Tongue (tissue), 2 donors: ENCODE results near the gene MMP25. TPM values are rescaled to one million over a fixed set of nuclear protein-coding genes. Genes with fewer than 3 reads are reported as not detected.

Experiments used
- DNase-seq: peaks from one replicate; pipeline ENCODE4 v3.0.0-alpha.2; 2015
- total RNA-seq: library from RNA; depleted of rRNA; stranded (reverse); fragments of >200 nt; gene quantifications from one replicate; pipeline ENCODE4 v1.2.3, GENCODE V29; 2014

The MMP25 gene
- total RNA-seq, 1 donor from 2014 or later: 0.41 TPM

DNA sequence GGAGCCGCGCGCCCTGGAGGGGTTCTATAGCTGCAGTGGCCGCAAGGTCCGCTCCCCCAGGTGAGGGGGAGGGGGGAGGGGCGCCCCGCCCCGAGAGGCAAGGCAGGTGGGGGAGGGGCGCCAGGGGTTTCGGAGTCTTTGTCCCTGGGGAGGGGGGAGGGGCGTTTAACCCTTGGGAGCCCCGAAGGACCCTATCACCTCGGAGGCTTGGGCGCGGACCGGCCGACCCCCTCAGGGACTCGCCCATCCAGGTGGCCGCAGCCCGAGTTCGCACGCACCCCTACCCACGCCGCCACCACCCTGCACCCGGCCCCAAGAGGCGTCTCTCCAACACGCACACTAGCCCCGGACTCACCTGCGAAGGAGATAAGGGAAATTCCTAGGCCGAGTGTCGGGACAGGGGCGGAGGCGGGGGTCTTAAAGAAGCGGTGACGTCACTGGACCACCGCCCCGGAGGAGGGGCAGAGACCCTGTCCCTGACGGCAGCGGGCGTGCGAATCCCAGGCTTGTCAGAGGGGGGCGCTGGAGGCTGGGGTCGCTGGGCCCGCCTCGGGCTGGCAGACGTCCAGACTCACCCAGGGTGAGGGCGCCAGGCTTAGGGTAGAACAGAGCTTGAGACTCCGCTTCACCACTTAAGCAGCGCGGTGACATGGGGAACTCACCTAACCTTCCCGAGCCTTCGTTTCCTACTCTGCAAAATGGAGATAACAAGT is 28.4 kb upstream of the MMP25 start, which contains the start of gene CLDN6:
CLDN6 (minus strand) TSS at position 390 of the 713 bp plus-strand sequence. CDS start 2,162 bp downstream, outside the sequence.
- no peak for DNase-seq

GRCh38 chr16:3019594-3020246 is 26.6 kb upstream of the MMP25 start:
- no peak for DNase-seq

GRCh38 chr16:3020247-3020603 is 26.1 kb upstream of the MMP25 start, which contains the start of gene TNFRSF12A:
TNFRSF12A (plus strand) TSS chr16:3020368; CDS start chr16:3020398, 30 bp downstream.
- peak; percentile 90 for DNase-seq

GRCh38 chr16:3020604-3021448 is 25.5 kb upstream of the MMP25 start:
- peak; percentile 78 for DNase-seq

DNA sequence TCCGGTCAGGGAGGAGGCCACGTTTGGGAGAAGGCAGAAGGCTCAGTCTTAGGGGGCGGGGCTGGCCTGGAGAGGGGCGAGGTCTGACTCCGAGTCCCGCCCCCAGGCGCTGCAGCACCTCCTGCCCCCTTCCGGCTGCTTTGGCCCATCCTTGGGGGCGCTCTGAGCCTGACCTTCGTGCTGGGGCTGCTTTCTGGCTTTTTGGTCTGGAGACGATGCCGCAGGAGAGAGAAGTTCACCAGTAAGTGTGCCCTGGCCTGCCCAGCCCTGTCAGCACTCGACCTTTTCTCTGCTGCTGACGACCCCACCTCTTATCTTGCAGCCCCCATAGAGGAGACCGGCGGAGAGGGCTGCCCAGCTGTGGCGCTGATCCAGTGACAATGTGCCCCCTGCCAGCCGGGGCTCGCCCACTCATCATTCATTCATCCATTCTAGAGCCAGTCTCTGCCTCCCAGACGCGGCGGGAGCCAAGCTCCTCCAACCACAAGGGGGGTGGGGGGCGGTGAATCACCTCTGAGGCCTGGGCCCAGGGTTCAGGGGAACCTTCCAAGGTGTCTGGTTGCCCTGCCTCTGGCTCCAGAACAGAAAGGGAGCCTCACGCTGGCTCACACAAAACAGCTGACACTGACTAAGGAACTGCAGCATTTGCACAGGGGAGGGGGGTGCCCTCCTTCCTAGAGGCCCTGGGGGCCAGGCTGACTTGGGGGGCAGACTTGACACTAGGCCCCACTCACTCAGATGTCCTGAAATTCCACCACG is 24.7 kb upstream of the MMP25 start:
- peak; percentile 90 for DNase-seq

GRCh38 chr16:3022208-3022683 is 24.1 kb upstream of the MMP25 start:
- peak; percentile 93 for DNase-seq

DNA sequence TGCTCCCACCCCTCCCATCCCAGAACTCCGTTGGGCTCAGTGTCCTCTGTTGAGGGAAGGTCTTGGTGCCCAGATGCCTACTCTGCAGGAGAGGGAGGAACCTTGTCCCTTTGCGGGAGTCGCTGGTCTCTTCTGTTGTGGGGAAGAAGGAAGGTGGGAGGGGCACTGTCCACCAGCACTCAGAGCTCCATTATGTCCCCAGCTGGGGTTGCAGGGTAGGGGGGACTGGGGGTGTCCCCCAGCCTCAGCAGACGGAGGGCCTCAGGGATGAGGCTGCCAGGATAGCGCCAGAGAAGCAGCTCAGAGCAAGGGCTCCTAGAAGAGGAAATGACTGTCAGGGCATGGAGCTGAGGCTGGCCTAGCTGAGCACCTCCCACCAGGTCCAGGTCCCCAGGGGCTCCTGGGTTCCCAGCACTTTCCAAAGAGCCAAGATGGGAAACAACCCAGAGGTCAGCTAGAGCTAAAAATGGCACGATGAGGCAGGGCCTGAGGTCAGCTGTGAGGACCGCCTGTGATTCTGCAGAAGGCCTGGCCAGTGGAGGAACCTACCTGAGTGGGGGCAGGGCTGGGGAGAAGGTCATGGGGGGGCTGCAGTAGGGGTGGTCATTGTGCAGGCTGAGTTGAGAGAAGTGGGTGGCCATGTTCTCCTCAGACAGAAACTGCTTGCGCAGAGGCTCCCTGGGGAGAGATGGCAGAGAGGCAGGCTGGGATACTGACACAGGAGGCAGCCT is 23.5 kb upstream of the MMP25 start:
- DNase-seq: no peak

- DNase-seq: peak; percentile 79
Measured at GRCh38 chr16:3023415-3023668, 23.0 kb upstream of the MMP25 start.

DNA sequence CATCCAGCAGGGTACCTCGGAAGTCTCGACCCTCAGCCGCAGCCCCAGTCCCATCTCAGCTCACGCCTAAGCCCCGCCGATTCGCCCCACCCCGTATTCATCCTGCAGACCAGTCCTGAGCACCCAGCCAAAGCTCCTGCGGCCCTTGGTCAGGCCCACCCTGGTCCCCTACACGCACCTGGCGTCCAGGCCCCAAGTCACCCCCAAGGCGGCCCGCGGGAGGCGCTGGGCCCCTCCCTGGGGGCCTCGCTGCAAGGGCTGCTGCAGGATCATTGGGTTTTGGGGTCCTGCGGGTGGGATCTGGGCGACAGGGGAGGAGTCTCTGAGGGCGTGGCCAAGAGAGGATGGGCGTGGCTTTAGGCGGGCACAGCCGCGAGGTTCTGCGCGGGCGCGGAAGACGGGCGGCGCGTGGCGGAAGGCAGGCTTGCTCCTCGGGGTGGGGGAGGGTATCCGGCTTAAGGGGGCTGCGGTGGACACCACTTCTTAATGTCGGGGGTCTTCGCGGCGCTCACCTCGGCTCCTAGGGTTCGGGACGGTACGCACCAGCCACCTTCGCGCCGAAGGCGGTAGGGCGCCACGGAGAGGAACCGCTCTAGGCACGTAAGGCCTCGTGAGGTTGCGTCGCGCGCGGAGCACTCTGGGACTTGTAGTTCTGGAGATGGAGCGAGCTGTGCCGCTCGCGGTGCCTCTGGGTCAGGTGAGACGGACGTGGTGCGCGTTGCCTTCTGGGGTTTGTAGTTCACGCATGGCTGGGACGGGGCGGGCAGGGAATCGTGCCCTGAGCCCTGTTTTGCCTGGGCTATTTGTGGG is 22.5 kb upstream of the MMP25 start, which contains the start of the genes HCFC1R1 and THOC6:
HCFC1R1 (minus strand) TSS at position 274 of the 810 bp plus-strand sequence; CDS start at position 273, 1 bp downstream.
THOC6 (plus strand) TSS at position 367 of the 810 bp plus-strand sequence; CDS start at position 659, 292 bp downstream.
- DNase-seq: peak; percentile 99

DNA sequence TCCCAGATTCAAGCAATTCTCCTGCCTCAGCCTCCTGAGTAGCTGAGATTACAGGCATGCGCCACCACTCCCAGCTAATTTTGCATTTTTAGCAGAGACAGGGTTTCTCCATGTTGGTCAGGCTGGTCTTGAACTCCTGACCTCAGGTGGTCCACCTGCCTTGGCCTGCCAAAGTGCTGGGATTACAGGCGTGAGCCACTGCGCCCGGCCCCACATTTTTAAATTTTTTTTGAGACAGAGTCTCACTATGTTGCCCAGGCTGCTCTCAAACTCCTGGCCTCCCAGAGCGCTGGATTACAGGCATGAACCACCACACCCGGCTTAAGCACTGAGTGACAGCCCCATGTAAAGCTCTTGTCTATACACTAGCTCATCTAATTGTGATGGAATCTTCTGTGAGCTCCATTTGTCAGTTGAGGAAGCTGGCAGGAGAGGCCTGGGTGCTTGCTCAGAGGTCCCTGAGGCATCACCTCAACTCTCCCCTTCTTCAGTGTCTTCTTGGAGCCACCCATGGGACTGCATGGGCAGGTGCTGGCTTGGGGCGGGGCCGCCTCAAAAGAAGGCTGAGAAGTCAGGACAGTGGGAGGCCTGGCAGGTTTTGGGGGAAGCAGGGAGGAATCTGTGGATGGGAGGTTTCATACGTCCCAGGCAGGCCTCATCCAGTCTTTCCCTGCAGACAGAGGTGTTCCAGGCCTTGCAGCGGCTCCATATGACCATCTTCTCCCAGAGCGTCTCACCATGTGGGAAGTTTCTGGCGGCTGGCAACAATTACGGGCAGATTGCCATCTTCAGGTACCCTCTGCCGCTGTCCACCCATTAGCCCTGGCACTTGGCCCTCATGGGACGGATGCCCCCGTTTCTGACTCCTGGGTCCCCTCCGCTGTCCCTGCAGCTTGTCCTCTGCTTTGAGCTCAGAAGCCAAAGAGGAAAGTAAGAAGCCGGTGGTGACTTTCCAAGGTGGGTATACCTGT is 21.0 kb upstream of the MMP25 start:
- DNase-seq: no peak

GRCh38 chr16:3026003-3026378 is 20.4 kb upstream of the MMP25 start:
- DNase-seq: no peak

- DNase-seq: no peak
Measured at GRCh38 chr16:3026609-3027488, 19.5 kb upstream of the MMP25 start.

- no peak for DNase-seq
Measured at GRCh38 chr16:3027489-3027795, 18.9 kb upstream of the MMP25 start.

DNA sequence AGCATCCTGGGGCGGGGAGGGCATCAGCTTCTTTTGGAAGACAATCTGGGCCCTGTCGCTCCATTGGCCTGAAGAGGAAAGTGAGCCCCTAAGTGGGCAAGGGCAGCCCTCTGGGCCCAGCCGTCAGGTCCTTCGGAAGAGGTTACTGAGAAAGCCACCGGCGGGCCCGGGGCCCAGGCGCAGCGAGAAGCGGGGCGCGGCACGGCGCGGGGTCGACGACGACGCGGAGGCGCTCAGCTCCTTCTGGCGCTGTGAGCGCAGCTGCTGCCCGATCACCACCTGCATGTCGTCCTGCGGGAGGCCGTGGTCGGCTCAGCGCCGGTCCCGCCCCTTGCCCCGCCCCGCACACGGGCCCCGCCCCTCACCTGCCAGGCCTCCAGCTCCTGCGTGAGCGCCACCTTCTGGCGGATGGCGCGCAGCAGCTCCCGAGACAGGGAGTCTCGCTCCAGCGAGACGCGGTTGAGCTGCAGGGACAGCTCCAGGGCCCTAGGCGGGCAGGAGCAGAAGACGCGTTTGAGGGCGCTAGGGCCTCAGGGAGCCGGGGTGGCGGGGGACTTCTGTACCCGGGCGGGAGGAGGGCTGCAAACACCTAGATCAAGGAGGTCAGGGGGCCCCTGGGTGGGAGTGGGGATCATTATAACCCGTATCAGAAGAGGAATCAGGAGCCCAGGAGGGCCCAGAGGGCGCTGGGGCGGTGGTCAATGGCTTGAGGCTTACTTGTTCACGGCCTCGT is 18.2 kb upstream of the MMP25 start:
- DNase-seq: peak; percentile 90

GRCh38 chr16:3028716-3029319 is 17.5 kb upstream of the MMP25 start:
- DNase-seq: no peak

DNA sequence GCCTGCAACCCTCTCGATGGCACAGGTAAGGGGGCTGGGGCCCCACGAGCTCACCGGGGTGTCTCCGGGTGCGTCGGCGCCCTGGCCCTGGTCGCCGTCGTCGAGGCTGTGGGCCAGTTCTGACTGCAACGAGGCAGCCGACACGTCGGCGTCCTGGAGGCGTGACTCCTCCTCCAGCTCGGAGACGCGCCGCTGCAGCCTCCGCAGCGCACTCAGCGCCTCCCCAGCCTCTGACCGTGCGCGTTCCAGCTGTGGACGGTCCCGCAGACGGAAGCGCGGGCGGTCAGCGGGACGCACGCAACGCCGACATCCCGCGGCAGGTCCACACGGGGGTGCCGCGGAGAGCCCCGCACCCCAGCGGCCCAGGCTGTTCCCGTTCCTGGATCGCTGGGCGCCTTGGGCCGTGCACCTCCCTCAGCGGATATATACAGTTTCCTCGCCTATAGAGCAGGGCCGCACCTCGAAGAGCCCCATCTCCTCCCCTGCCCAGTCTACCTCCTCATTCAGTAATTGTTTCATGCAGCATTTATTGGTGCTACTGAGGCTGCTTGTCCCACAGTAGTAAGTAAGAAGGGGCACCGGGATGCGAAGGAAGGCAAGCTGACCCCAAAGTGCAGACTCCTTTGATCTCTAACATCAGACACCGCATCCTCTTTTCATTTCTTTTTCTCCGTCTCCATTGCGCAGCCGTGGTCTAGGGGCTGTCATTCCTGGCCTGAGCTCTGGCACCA is 16.7 kb upstream of the MMP25 start:
- DNase-seq: no peak
